Transverse colon (tissue), 4 donors: Measurements from ENCODE around the gene PARP12. TPM values are rescaled to one million over a fixed set of nuclear protein-coding genes. Genes with fewer than 3 reads are reported as not detected.

Experiments used
- DNase-seq: peaks from one replicate; pipeline ENCODE4 v3.0.0-alpha.2; 2019
- H3K27ac ChIP-seq, 4 donors: fragments of 200-600 bp; sonication (generic); 2 replicates each; pipeline ENCODE4 v1.5.1; 2016 to 2018; ENCODE audit warnings: inconsistent platforms in 4 of 4
- H3K27me3 ChIP-seq: fragments of 200-600 bp; sonication (generic); 2 replicates; pipeline ENCODE4 v1.5.1; 2017; ENCODE audit warnings: inconsistent platforms
- H3K36me3 ChIP-seq, 4 donors: fragments of 200-600 bp; sonication (generic); 2 replicates each; pipeline ENCODE4 v1.5.1; 2017 to 2019; ENCODE audit warnings: inconsistent platforms in 4 of 4
- H3K4me1 ChIP-seq, 4 donors: fragments of 200-600 bp; sonication (generic); 2 replicates each; pipeline ENCODE4 v1.5.1; 2017 to 2020; ENCODE audit warnings: inconsistent platforms in 4 of 4
- H3K4me3 ChIP-seq, 4 donors: fragments of 200-600 bp; sonication (generic); 1 replicate in 1 of 4; 2 replicates in 3 of 4; pipeline versions ENCODE4 v1.5.1 to v1.6.1; 2017 to 2019; ENCODE audit warnings: inconsistent platforms in 4 of 4
- H3K9me3 ChIP-seq, 2 donors: fragments of 200-600 bp; sonication (generic); 2 replicates each; pipeline ENCODE4 v1.5.1; 2017 to 2019; ENCODE audit warnings: inconsistent platforms in 2 of 2
- CTCF ChIP-seq, 5 experiments: fragments of 200-600 bp in 3 of 5; fragments of 450-650 bp in 2 of 5; sonication (generic) in 3 of 5; IDR thresholded peaks; 1 replicate in 2 of 5; 2 replicates in 3 of 5; pipeline ENCODE4 v1.5.1; 2016 to 2017; ENCODE audit warnings: antibody characterized with exemption in 5 of 5, inconsistent platforms in 3 of 5, mild to moderate bottlenecking in 2 of 5, moderate library complexity in 1 of 5
- EP300 ChIP-seq: sonication (generic); formaldehyde crosslinking; IDR thresholded peaks from one replicate; pipeline ENCODE4 v1.6.1; 2017; ENCODE audit warnings: antibody characterized with exemption, low read depth
- POLR2A ChIP-seq: fragments of 450-650 bp; IDR thresholded peaks from one replicate; pipeline ENCODE4 v1.6.1; 2016; ENCODE audit warnings: antibody characterized with exemption, mild to moderate bottlenecking, moderate library complexity
- POLR2AphosphoS5 ChIP-seq, 3 donors: sonication (generic); formaldehyde crosslinking; IDR thresholded peaks; one replicate each; pipeline ENCODE4 v1.6.1; 2016; ENCODE audit warnings: antibody characterized with exemption in 3 of 3
- WGBS, 2 donors: methylation state at CpG; one replicate each; pipeline ENCODE4 v1.1.5; 2018; ENCODE audit warnings: low coverage in 1 of 2; 5-methylcytosine and 5-hydroxymethylcytosine counted together
- in situ Hi-C, 4 donors: fragments of 200-750 bp; cut with MboI; loops; one replicate each; pipeline versions ENCODE4 v1.15.0 to v1.15.1; 2017; ENCODE audit warnings: low sequenced_read_pairs in 3 of 4, low pct_ligation_motif_present in 1 of 4, low pct_unique_long_range_greater_than_20kb in 1 of 4
- intact Hi-C: fragments of 100-400 bp; cut with DNase I; formaldehyde crosslinking; loops from one replicate; pipeline ENCODE4 v1.15.1; 2023; ENCODE audit warnings: low total_unique reads
- total RNA-seq, 4 donors: library from RNA; depleted of rRNA; stranded (reverse); fragments of >200 nt; gene quantifications; one replicate each; pipeline ENCODE4 v1.1.0, GENCODE V29; 2016

The PARP12 gene
- total RNA-seq, 4 donors from 2014 or later = 20.9 to 105 (median 83.9) TPM

- DNase-seq = no peak
- in situ Hi-C loops (loop anchor here in 1 of 4 donors (25.0 kb wide), 1 partner anchor 255 kb away; no protein-coding TSS in a partner anchor), intact Hi-C loops (no loop called here)
- H3K27ac ChIP-seq = no peak overlapping the region
- H3K27me3 ChIP-seq = no peaks in the 10 kb centered on the region
- WGBS, 2 donors = 84 to 97% methylated on average over 6 to 11 of the region's 11 CpGs
- no peaks in the 10 kb centered on the region for H3K36me3 ChIP-seq
- TF ChIP-seq POLR2A (no peak), POLR2AphosphoS5 (IDR thresholded peaks at IDR 0.05) (no peak), EP300 (no peak), CTCF (IDR thresholded peaks at IDR 0.05) (no peak)
- no peak overlapping the region for H3K4me3 ChIP-seq
- H3K9me3 ChIP-seq = no peaks in the 10 kb centered on the region
- peaks cover 0 to 4% (median 0%) of the 10 kb centered on the region in 4 donors for H3K4me1 ChIP-seq
Observed at GRCh38 chr7:140081774-140082425, 19.1 kb upstream of the PARP12 start.

DNA sequence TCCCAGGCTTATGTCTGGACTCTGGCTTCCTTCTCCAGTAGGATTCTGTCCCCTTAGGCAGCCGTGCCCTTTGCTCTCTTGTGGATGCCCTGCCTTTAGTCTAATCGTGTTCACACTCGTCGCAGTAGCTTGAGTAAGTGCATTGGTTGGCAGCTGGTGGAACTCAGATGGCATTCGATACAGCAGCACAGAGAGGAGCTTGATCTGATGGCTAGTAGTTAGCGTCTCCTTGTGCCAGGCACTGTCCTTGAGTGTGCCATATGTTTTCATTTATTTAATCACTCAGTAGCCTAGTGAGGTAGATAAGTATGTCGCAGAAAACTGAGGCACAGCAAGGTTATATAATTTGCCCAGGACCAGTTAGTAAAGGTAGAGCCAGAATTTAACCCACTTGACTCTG lies 18.2 kb upstream of the PARP12 start:
- H3K27ac ChIP-seq = no peak overlapping the region
- in situ Hi-C loops (loop anchor here in 1 of 4 donors (25.0 kb wide), 1 partner anchor 256 kb away; no protein-coding TSS in a partner anchor), intact Hi-C loops (no loop called here)
- H3K4me1 ChIP-seq = peaks cover 0 to 4% (median 0%) of the 10 kb centered on the region in 4 donors
- WGBS, 2 donors = 68% methylated on average over 7 of the region's 7 CpGs; no CpG with 5 or more reads in 1 of the 2 donors
- no peaks in the 10 kb centered on the region for H3K36me3 ChIP-seq
- DNase-seq = no peak
- no peak overlapping the region for H3K4me3 ChIP-seq
- TF ChIP-seq POLR2AphosphoS5 (IDR thresholded peaks at IDR 0.05) (no peak), POLR2A (no peak), CTCF (IDR thresholded peaks at IDR 0.05) (no peak), EP300 (no peak)
- H3K27me3 ChIP-seq = no peaks in the 10 kb centered on the region
- no peaks in the 10 kb centered on the region for H3K9me3 ChIP-seq

DNA sequence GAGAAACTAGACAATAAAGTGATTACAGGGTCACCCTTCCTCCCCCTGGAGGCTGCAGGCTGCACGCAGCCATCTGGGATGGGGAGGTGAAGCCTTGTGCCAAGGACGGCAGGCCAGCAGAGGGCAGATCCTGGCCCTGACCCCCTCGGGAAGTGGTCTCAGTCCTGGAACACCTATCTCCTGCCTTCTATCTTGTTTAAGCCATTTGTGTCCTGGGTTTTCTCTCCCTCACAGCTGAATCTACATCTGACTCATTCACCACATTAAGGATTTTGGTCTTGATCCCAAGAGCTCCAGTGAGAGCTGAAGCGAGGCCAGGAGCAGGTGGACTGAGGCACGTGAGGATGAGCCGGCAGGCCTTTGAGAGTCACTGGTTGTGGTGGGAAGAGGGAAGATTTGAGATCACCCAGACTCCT lies 16.4 kb upstream of the PARP12 start:
- TF ChIP-seq POLR2A = no peak
- Histone ChIP-seq H3K4me3 (no peak overlapping the region), H3K27ac (no peak overlapping the region), H3K9me3 (no peaks in the 10 kb centered on the region), H3K27me3 (no peaks in the 10 kb centered on the region), H3K4me1 (peaks cover 0 to 4% (median 0%) of the 10 kb centered on the region in 4 donors), H3K36me3 (no peaks in the 10 kb centered on the region)
- 43 to 54% methylated on average over 3 to 6 of the region's 6 CpGs for WGBS, 2 donors
- DNase-seq = no peak
- intact Hi-C loops (no loop called here), in situ Hi-C loops (loop anchor here in 1 of 4 donors (25.0 kb wide), 1 partner anchor 258 kb away; no protein-coding TSS in a partner anchor)

DNA sequence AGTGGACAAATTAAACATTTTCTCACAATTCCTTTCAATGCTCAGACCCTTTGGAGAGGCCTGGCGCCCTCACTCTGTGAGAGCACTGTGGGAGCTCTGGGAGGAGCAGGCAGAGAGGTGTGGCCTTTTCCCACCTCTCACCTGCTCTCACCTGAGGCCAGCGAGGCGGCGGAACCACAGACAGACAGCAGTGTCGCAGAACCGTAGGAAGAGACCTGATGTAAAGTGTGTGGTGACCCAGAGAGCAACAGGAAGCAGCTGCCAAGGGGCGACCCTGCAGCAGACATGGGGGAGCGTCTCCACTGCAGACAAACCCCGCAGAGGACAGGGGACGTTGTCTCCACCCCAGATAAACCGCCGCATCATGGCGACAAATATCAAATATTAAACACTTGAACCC lies 15.6 kb upstream of the PARP12 start:
- 82 to 100% methylated on average over 1 to 13 of the region's 13 CpGs for WGBS, 2 donors
- no peak for DNase-seq
- Histone ChIP-seq H3K4me1 (peaks cover 0 to 4% (median 0%) of the 10 kb centered on the region in 4 donors), H3K36me3 (no peaks in the 10 kb centered on the region), H3K9me3 (no peaks in the 10 kb centered on the region), H3K4me3 (no peak overlapping the region), H3K27ac (no peak overlapping the region), H3K27me3 (no peaks in the 10 kb centered on the region)
- TF ChIP-seq CTCF (IDR thresholded peaks at IDR 0.05) = no peak
- no peak for TF ChIP-seq POLR2AphosphoS5 (IDR thresholded peaks at IDR 0.05)
- TF ChIP-seq EP300 = no peak
- TF ChIP-seq POLR2A = no peak
- intact Hi-C loops = no loop called here
- in situ Hi-C loops = loop anchor here in 1 of 4 donors (25.0 kb wide), 1 partner anchor 259 kb away; no protein-coding TSS in a partner anchor
